Panc1 (cell line): Measurements from ENCODE around the gene FBXL17.

ENCODE experiments used
- CTCF ChIP-seq: fragments of 450-650 bp; IDR thresholded peaks from 2 replicates; pipeline ENCODE4 v1.5.1; 2017; ENCODE audit warnings: mild to moderate bottlenecking
- POLR2AphosphoS5 ChIP-seq: IDR thresholded peaks from 2 replicates; pipeline ENCODE4 v1.6.1; 2012; ENCODE audit warnings: mild to moderate bottlenecking, low read depth, low read length, moderate library complexity
- REST ChIP-seq, 2 experiments: IDR thresholded peaks; 2 replicates each; pipeline ENCODE4 v1.6.1; 2011 to 2012; ENCODE audit warnings: low read depth in 2 of 2, control low read depth in 1 of 2, low read length in 1 of 2, mild to moderate bottlenecking in 1 of 2, moderate library complexity in 1 of 2; ENCODE audit not compliant: insufficient read depth in 1 of 2
- SIN3A ChIP-seq: IDR thresholded peaks from 2 replicates; pipeline ENCODE4 v1.6.1; 2012; ENCODE audit warnings: low read depth, mild to moderate bottlenecking, low read length, moderate library complexity, borderline replicate concordance; ENCODE audit not compliant: insufficient read depth
- TCF7L2 ChIP-seq: IDR thresholded peaks from 2 replicates; pipeline ENCODE4 v1.6.1; 2011; ENCODE audit warnings: mild to moderate bottlenecking, low read depth, low read length, inconsistent platforms

- TF ChIP-seq CTCF, result no peak
- no peak for TF ChIP-seq REST (IDR thresholded peaks at IDR 0.05; ENCODE audit: insufficient read depth in 1 of 2, low read depth in 2 of 2, low read length in 1 of 2)
- no peak for TF ChIP-seq POLR2AphosphoS5
- no peak for TF ChIP-seq SIN3A
- TF ChIP-seq TCF7L2, result no peak
Measured at GRCh38 chr5:108136493-108136892, 245.4 kb downstream of the FBXL17 start.
